Fibroblast of lung (primary cell): Measurements from ENCODE around the gene CALHM1.

Experiments used
- EZH2 ChIP-seq: IDR thresholded peaks from 2 replicates; pipeline ENCODE4 v1.5.1; 2012; ENCODE audit warnings: low read length, control low read depth, mild to moderate bottlenecking; ENCODE audit errors: missing control alignments
- TF ChIP-seq, protein P1 (sequence below), 2 donors: IDR thresholded peaks in 1 of 2; conservative IDR thresholded peaks in 1 of 2; 1 replicate in 1 of 2; 2 replicates in 1 of 2; pipeline ENCODE4 v1.5.1; 2011 to 2012; ENCODE audit warnings: low read length in 2 of 2, control low read depth in 1 of 2, inconsistent platforms in 1 of 2, low read depth in 1 of 2, mild to moderate bottlenecking in 1 of 2

DNA sequence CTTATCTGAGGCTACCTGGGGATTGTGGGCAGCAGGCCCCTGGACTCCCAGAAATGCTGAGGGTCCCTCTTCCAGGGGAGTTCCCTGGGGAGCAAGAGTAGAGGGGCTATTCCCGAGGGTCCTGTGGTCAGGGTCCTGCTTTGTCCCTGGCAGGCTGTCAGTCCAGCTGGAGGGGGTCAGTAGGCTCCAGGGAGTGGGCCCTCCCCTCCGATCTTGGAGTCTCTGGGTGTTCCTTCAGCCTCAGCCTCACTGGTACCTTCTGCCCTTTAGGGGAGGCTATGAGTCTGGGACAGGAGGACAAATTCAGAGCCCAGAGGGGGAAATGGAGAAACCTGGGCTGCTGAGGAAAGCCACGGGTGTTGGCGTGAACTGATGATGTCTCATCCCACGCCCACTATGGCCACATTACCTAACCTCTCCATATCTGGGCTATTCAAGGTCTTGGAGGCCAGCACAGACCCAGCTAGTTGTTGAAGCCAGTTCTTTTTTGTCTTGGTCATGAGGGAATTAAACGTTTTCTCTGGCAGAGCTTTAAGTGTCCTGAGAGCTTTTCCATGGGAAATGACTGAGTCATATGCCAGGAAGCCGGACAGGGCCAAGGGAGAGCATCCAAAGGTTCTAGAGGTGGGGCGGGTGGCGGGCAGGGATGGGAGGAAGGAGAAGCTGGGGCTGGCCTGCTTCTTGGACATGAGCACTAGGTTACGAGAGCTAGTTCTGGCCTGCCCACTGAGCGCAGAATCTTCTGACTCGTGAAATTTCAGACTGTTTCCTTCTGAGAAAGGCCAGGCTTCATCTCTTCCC, 12.7 kb downstream of the CALHM1 start:
- TF ChIP-seq, protein P1, sequence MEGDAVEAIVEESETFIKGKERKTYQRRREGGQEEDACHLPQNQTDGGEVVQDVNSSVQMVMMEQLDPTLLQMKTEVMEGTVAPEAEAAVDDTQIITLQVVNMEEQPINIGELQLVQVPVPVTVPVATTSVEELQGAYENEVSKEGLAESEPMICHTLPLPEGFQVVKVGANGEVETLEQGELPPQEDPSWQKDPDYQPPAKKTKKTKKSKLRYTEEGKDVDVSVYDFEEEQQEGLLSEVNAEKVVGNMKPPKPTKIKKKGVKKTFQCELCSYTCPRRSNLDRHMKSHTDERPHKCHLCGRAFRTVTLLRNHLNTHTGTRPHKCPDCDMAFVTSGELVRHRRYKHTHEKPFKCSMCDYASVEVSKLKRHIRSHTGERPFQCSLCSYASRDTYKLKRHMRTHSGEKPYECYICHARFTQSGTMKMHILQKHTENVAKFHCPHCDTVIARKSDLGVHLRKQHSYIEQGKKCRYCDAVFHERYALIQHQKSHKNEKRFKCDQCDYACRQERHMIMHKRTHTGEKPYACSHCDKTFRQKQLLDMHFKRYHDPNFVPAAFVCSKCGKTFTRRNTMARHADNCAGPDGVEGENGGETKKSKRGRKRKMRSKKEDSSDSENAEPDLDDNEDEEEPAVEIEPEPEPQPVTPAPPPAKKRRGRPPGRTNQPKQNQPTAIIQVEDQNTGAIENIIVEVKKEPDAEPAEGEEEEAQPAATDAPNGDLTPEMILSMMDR (conservative IDR thresholded peaks at IDR 0.05 in 1 of 2, IDR thresholded peaks at IDR 0.05 in 1 of 2; ENCODE audit: low read depth in 1 of 2, low read length in 2 of 2): no peak
- TF ChIP-seq EZH2: no peak
